ENCODE results near the gene ZC3H11A.
"Not testable (repeated sequence)": the region's sequence is repeated elsewhere in the genome, so short reads cannot be mapped to it uniquely, and the experiment has no call there.

Gene ZC3H11A

GRCh38 chr1:203828503-203828902 is 33.1 kb downstream of the ZC3H11A start:
- TF ChIP-seq BHLHE40 (IDR thresholded peaks at IDR 0.05; ENCODE audit: borderline replicate concordance), result no peak
- TF ChIP-seq ZNF384 (IDR thresholded peaks at IDR 0.05), result no peak
- ChIA-PET CTCF (no interaction called here), POLR2A (no interaction called here)
- no peak for DNase-seq (ENCODE audit: extremely low spot score)

DNA sequence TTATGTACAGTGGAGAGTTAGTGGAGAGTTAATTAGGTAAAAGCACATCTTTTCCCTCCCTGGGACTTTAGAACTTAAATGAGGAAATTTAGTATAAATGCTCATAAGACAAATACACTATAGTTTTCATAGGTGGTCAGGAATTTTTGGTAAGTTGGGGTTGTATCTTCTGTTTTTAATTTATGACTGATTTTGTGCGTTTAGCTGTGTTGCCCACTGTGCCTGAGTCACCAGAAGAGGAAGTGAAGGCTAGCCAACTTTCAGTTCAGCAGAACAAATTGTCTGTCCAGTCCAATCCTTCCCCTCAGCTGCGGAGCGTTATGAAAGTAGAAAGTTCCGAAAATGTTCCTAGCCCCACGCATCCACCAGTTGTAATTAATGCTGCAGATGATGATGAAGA is 33.8 kb downstream of the ZC3H11A start:
- DNase-seq (ENCODE audit: extremely low spot score); POLR2A ChIA-PET; CTCF ChIA-PET: not testable (repeated sequence)

DNA sequence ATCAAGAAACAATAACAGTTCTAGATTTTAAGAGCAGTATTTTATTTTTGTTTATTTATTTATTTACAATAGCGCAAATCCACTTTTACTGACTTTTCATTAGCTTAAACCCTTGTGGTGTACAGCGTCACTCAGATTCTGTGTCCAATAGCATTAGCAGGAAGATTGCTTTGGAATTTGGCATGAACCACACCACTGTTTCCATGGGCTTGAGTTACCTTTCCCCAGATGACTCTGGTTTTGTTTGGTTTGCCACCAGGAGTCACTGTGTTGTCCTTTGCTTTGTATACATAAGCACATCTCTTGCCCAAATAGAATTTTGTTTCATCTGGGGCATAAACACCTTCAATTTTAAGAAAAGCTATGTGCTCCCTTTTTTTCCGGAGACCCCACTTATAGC is 40.1 kb downstream of the ZC3H11A start:
- ChIA-PET POLR2A (no interaction called here), CTCF (no interaction called here)
- DNase-seq (ENCODE audit: extremely low spot score), result no peak
- TF ChIP-seq NFRKB (IDR thresholded peaks at IDR 0.05), result no peak
- no peak for TF ChIP-seq FOXK2 (IDR thresholded peaks at IDR 0.05)
- no peak for TF ChIP-seq FOXM1 (IDR thresholded peaks at IDR 0.05; ENCODE audit: borderline replicate concordance)
- TF ChIP-seq SP1 (IDR thresholded peaks at IDR 0.05), result no peak
- no peak for TF ChIP-seq HDGF (IDR thresholded peaks at IDR 0.05; ENCODE audit: borderline replicate concordance)
- no peak for TF ChIP-seq LEF1 (IDR thresholded peaks at IDR 0.05; ENCODE audit: borderline replicate concordance)

GRCh38 chr1:203839081-203839480 is 43.7 kb downstream of the ZC3H11A start:
- no peak for TF ChIP-seq SP1 (IDR thresholded peaks at IDR 0.05)
- TF ChIP-seq, protein P1, sequence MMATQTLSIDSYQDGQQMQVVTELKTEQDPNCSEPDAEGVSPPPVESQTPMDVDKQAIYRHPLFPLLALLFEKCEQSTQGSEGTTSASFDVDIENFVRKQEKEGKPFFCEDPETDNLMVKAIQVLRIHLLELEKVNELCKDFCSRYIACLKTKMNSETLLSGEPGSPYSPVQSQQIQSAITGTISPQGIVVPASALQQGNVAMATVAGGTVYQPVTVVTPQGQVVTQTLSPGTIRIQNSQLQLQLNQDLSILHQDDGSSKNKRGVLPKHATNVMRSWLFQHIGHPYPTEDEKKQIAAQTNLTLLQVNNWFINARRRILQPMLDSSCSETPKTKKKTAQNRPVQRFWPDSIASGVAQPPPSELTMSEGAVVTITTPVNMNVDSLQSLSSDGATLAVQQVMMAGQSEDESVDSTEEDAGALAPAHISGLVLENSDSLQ (IDR thresholded peaks at IDR 0.05), result no peak
- no peak for TF ChIP-seq TARDBP (IDR thresholded peaks at IDR 0.05)
- TF ChIP-seq NFRKB (IDR thresholded peaks at IDR 0.05), result no peak
- no peak for TF ChIP-seq CTBP1 (IDR thresholded peaks at IDR 0.05; ENCODE audit: borderline replicate concordance)
- no peak for TF ChIP-seq SUZ12 (IDR thresholded peaks at IDR 0.05)
- no peak for TF ChIP-seq FOXA1 (IDR thresholded peaks at IDR 0.05)
- TF ChIP-seq HDGF (IDR thresholded peaks at IDR 0.05; ENCODE audit: borderline replicate concordance), result no peak
- TF ChIP-seq ELF4 (IDR thresholded peaks at IDR 0.05), result no peak
- TF ChIP-seq FOXM1 (IDR thresholded peaks at IDR 0.05; ENCODE audit: borderline replicate concordance), result no peak
- no peak for TF ChIP-seq ZNF384 (IDR thresholded peaks at IDR 0.05)
- no peak for TF ChIP-seq L3MBTL2 (conservative IDR thresholded peaks at IDR 0.05)
- TF ChIP-seq BHLHE40 (IDR thresholded peaks at IDR 0.05; ENCODE audit: borderline replicate concordance), result no peak
- no peak for TF ChIP-seq FOXK2 (IDR thresholded peaks at IDR 0.05)
- TF ChIP-seq LEF1 (IDR thresholded peaks at IDR 0.05; ENCODE audit: borderline replicate concordance), result no peak
- TF ChIP-seq ARNT (IDR thresholded peaks at IDR 0.05), result no peak
- ChIA-PET CTCF (no interaction called here), POLR2A (no interaction called here)
- DNase-seq (ENCODE audit: extremely low spot score), result no peak

- CTCF ChIA-PET, result no interaction called here
- TF ChIP-seq LEF1 (IDR thresholded peaks at IDR 0.05; ENCODE audit: borderline replicate concordance), result no peak
- no peak for TF ChIP-seq FOXM1 (IDR thresholded peaks at IDR 0.05; ENCODE audit: borderline replicate concordance)
- no peak for TF ChIP-seq NFRKB (IDR thresholded peaks at IDR 0.05)
- no peak for TF ChIP-seq SUZ12 (IDR thresholded peaks at IDR 0.05)
- no peak for TF ChIP-seq FOXK2 (IDR thresholded peaks at IDR 0.05)
- no peak for TF ChIP-seq ZNF384 (IDR thresholded peaks at IDR 0.05)
- TF ChIP-seq TARDBP (IDR thresholded peaks at IDR 0.05), result no peak
- TF ChIP-seq ELF4 (IDR thresholded peaks at IDR 0.05), result no peak
- no peak for TF ChIP-seq L3MBTL2 (conservative IDR thresholded peaks at IDR 0.05)
- TF ChIP-seq, protein P1 (IDR thresholded peaks at IDR 0.05), result no peak
- TF ChIP-seq CTBP1 (IDR thresholded peaks at IDR 0.05; ENCODE audit: borderline replicate concordance), result no peak
- no peak for TF ChIP-seq HDGF (IDR thresholded peaks at IDR 0.05; ENCODE audit: borderline replicate concordance)
- TF ChIP-seq SP1 (IDR thresholded peaks at IDR 0.05), result no peak
- TF ChIP-seq FOXA1 (IDR thresholded peaks at IDR 0.05), result no peak
Measured at GRCh38 chr1:203840208-203840808, 44.9 kb downstream of the ZC3H11A start.

GRCh38 chr1:203842559-203842876 is 47.1 kb downstream of the ZC3H11A start:
- TF ChIP-seq NFRKB (IDR thresholded peaks at IDR 0.05) (no peak), ELF4 (IDR thresholded peaks at IDR 0.05) (no peak), SP1 (IDR thresholded peaks at IDR 0.05) (no peak), CTBP1 (IDR thresholded peaks at IDR 0.05; ENCODE audit: borderline replicate concordance) (no peak), ZNF384 (IDR thresholded peaks at IDR 0.05) (no peak)
- ChIA-PET CTCF (no interaction called here), POLR2A (no interaction called here)
- no peak for DNase-seq (ENCODE audit: extremely low spot score)

More at GRCh38 chr1:203840208-203840808, 44.9 kb downstream of the ZC3H11A start:
- POLR2A ChIA-PET, result no interaction called here
- DNase-seq (ENCODE audit: extremely low spot score), result no peak

DNA sequence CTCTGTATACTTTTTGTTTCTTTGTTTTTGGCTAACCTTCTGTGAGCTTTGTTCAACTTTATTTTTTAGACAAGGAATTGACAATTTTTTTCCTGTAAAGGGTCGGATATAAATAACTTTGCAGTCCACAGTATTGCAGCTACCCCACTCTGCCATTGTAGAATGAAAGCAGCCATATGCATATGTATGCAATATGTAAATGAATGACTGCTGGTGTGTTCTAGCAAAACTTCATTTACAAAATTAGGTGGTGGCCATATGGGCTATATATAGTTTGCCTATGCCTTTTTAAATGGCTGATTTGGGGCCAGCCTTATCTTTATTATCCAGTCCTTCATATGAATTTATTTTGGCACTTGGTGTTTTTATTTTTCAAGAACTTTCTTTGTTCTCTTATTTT is 48.0 kb downstream of the ZC3H11A start:
- TF ChIP-seq FOXM1 (IDR thresholded peaks at IDR 0.05; ENCODE audit: borderline replicate concordance) (no peak), SUZ12 (IDR thresholded peaks at IDR 0.05) (no peak)
- POLR2A ChIA-PET, result no interaction called here
- no peak for DNase-seq (ENCODE audit: extremely low spot score)
- CTCF ChIA-PET, result no interaction called here
